Stimulated activated naive CD8-positive, alpha-beta T cell treated with anti-CD3 and anti-CD28 coated beads, Interleukin-15, Interleukin-2, amounts not matched to agents 100 ng/mL and 50 ng/mL, for 24 hours (primary cell): Measurements from ENCODE around the gene AKR7A2.
A peak's percentile ranks its signal among the peaks of the same experiment; 100 is the strongest.

Experiments used
- H3K27ac Mint-ChIP-seq: one replicate; pipeline ENCODE4 v1.8.0; 2021; ENCODE audit warnings: mild to moderate bottlenecking, mixed read lengths
- H3K27me3 Mint-ChIP-seq: one replicate; pipeline ENCODE4 v1.8.0; 2021; ENCODE audit warnings: mixed read lengths
- H3K36me3 Mint-ChIP-seq: one replicate; pipeline ENCODE4 v1.8.0; 2021; ENCODE audit warnings: low read depth, mixed read lengths
- H3K4me1 Mint-ChIP-seq: one replicate; pipeline ENCODE4 v1.8.0; 2021; ENCODE audit warnings: low read depth, mixed read lengths
- H3K4me3 Mint-ChIP-seq: one replicate; pipeline ENCODE4 v1.8.0; 2021; ENCODE audit warnings: mild to moderate bottlenecking, mixed read lengths
- H3K9me3 Mint-ChIP-seq: one replicate; pipeline ENCODE4 v1.8.0; 2021; ENCODE audit warnings: mixed read lengths

The AKR7A2 gene

DNA sequence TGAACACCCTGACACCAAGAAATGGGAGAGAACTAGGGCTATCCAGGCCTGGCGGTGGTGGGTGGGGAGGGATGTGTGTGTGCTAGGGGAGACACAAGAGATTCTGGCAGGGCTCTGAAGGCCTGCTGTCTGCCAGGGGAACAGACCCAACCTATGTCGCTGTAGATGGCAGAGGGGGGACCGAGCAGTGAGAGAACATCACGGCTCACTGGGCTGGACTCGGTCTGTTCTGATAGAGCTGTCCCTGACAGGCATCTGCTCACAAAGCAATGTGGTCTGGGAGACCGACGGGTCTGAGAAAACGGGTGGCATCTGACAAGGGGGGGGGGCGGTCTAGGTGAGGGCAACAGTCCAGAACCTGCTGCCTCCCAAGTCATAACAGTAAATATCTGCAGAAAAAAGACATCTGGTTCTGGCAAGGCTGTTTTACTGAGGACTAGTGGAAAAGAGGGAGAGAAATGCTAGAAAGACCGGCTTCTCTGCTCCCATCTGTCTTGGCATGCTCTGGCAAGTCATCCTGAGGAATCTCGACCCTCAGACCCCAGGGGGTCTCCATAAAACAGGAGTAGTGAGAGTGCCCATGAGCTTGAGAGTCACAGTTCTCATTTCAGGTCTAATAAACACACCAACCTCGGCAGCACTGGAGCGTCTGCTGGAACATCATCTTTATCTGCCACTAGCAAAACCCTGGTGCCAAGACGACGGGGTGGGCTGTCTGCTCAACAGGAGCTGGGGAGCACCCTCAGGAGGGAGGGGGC lies 36.7 kb upstream of the AKR7A2 start:
- no peaks in the 10 kb centered on the region for H3K4me1 Mint-ChIP-seq
- no peak overlapping the region for H3K27ac Mint-ChIP-seq
- H3K36me3 Mint-ChIP-seq, result peaks cover 35% of the 10 kb centered on the region
- H3K9me3 Mint-ChIP-seq, result no peaks in the 10 kb centered on the region
- no peaks in the 10 kb centered on the region for H3K27me3 Mint-ChIP-seq
- H3K4me3 Mint-ChIP-seq, result no peak overlapping the region

GRCh38 chr1:19347533-19348172 lies 35.7 kb upstream of the AKR7A2 start:
- Mint-ChIP-seq H3K9me3 (no peaks in the 10 kb centered on the region), H3K4me1 (no peaks in the 10 kb centered on the region), H3K4me3 (no peak overlapping the region), H3K27me3 (no peaks in the 10 kb centered on the region), H3K36me3 (peaks cover 34% of the 10 kb centered on the region), H3K27ac (peak overlapping the region; percentile 2)

DNA sequence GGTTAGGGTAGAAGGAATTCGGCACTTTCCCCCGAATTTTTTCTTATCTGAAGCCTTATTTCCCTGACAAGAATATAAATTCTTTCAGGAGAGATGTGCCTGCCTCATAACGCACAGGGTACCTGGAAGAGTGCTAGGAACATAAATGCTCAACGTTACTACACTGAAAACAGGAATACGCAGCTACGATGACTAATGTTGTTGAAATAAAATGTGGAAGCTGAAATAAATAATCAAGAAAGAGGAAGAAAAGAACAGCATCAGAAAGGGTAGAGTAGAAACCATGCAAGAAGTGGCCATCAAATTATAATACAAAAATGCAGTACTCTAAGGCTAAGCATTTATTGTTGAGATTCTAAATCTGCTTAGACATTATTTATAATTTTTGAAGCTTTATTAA lies 34.1 kb upstream of the AKR7A2 start:
- Mint-ChIP-seq H3K27me3 (no peaks in the 10 kb centered on the region), H3K36me3 (peaks cover 45% of the 10 kb centered on the region), H3K9me3 (no peaks in the 10 kb centered on the region), H3K27ac (no peak overlapping the region), H3K4me1 (peaks cover 9% of the 10 kb centered on the region), H3K4me3 (no peak overlapping the region)

GRCh38 chr1:19345391-19345790 lies 33.4 kb upstream of the AKR7A2 start:
- Mint-ChIP-seq H3K9me3 (no peaks in the 10 kb centered on the region), H3K4me3 (no peak overlapping the region), H3K4me1 (peaks cover 9% of the 10 kb centered on the region), H3K27me3 (no peaks in the 10 kb centered on the region), H3K36me3 (peaks cover 48% of the 10 kb centered on the region), H3K27ac (no peak overlapping the region)

- Mint-ChIP-seq H3K4me3 (no peak overlapping the region), H3K27me3 (no peaks in the 10 kb centered on the region), H3K9me3 (no peaks in the 10 kb centered on the region), H3K27ac (peak overlapping the region; percentile 21), H3K4me1 (peaks cover 9% of the 10 kb centered on the region), H3K36me3 (peaks cover 45% of the 10 kb centered on the region)
Measured at GRCh38 chr1:19344831-19345230, 32.9 kb upstream of the AKR7A2 start.

GRCh38 chr1:19344372-19344810 lies 32.4 kb upstream of the AKR7A2 start:
- peaks cover 9% of the 10 kb centered on the region for H3K4me1 Mint-ChIP-seq
- peaks cover 44% of the 10 kb centered on the region for H3K36me3 Mint-ChIP-seq
- H3K9me3 Mint-ChIP-seq, result no peaks in the 10 kb centered on the region
- no peak overlapping the region for H3K4me3 Mint-ChIP-seq
- peak overlapping the region; percentile 55 for H3K27ac Mint-ChIP-seq
- no peaks in the 10 kb centered on the region for H3K27me3 Mint-ChIP-seq

GRCh38 chr1:19343617-19344350 lies 31.8 kb upstream of the AKR7A2 start:
- Mint-ChIP-seq H3K36me3 (peaks cover 46% of the 10 kb centered on the region), H3K27ac (no peak overlapping the region), H3K4me1 (peaks cover 9% of the 10 kb centered on the region), H3K27me3 (no peaks in the 10 kb centered on the region), H3K9me3 (no peaks in the 10 kb centered on the region), H3K4me3 (no peak overlapping the region)

DNA sequence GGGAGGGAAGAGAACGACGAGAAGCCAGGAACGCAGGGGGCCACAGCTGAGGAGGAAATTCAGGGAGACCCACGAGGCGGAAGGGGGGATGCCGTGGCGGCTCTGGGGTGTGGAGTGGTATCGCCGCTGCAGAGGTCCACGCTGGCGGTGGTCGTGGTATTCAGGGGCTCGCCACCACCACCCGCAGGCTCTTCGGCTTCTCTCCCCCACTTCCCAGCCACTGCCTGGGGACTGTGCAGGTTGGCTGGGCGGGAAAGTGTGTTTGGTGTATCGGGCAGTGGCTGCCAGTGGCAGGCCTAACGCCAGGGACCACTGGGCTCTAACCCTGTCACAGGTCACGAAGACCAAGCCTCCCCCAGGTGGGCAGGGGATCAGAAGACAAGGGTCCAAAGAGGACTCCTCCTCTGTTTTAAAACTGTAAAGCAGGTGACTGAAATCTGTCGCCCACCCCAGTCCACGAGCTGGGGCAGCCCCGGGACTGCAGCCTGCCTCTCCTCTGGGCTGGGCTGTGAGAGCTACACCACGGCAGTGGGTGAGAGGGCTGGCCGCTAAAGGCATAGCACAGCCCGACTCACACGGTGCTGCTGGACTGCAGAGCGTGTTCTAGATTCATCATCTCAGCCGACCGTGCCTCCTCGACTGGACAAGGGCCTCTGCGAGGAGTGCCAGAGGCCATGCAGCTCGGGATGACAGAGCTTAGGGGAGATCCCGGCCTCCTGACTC lies 31.1 kb upstream of the AKR7A2 start:
- peaks cover 54% of the 10 kb centered on the region for H3K36me3 Mint-ChIP-seq
- no peaks in the 10 kb centered on the region for H3K9me3 Mint-ChIP-seq
- H3K4me3 Mint-ChIP-seq, result no peak overlapping the region
- no peaks in the 10 kb centered on the region for H3K27me3 Mint-ChIP-seq
- no peak overlapping the region for H3K27ac Mint-ChIP-seq
- peaks cover 9% of the 10 kb centered on the region for H3K4me1 Mint-ChIP-seq

- Mint-ChIP-seq H3K36me3 (peaks cover 53% of the 10 kb centered on the region), H3K4me3 (no peak overlapping the region), H3K9me3 (no peaks in the 10 kb centered on the region), H3K27ac (no peak overlapping the region), H3K27me3 (no peaks in the 10 kb centered on the region), H3K4me1 (peaks cover 15% of the 10 kb centered on the region)
Measured at GRCh38 chr1:19342062-19342750, 30.3 kb upstream of the AKR7A2 start.

DNA sequence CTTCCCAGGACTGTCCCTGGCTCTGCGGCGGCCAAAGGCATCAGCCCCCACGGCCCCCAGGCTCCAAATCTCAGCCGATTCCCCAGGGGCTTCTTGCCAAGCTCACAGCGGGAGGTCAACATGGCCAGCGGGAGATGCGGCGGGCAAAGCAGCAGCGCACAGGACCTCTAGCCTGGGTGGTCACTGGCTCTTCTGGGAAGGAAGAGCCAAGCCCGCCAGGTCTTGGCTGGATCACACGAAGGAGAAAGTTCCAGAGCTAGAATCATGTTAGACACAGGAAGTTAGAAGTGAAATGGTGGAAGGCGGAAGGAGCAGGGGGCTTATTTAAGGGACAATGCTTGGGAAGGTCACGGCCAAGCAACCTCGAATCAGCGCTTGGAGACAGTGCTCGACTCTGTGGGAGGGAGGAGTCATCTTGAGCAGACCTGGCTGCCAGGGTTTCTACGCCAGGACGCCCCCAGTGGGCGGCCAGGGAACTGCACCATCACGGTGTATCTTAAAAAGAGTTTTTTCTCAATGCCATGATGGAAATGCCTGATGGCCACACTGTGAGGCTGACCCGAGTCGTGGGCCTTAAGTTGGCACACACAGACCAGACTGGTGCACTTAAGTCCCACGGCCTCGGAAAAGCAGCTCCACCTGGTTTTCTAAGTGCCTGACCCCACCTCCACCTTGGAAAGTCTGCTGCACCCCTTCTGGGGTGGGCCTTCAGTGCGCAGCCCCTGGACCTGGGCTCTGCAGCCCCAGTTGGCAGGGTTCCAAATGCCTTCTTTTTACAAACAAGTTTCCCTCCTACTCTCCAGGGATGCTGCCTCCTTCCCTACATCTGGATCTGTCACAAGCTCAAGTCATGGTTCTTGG lies 29.5 kb upstream of the AKR7A2 start:
- H3K4me3 Mint-ChIP-seq, result no peak overlapping the region
- H3K27ac Mint-ChIP-seq, result peak overlapping the region; percentile 40

GRCh38 chr1:19340387-19340937 lies 28.5 kb upstream of the AKR7A2 start:
- H3K9me3 Mint-ChIP-seq, result no peaks in the 10 kb centered on the region
- H3K4me3 Mint-ChIP-seq, result no peak overlapping the region
- H3K27ac Mint-ChIP-seq, result no peak overlapping the region
- H3K36me3 Mint-ChIP-seq, result peaks cover 46% of the 10 kb centered on the region
- no peaks in the 10 kb centered on the region for H3K27me3 Mint-ChIP-seq
- peaks cover 30% of the 10 kb centered on the region for H3K4me1 Mint-ChIP-seq

More for the DNA sequence above, 29.5 kb upstream of the AKR7A2 start:
- no peaks in the 10 kb centered on the region for H3K9me3 Mint-ChIP-seq
- H3K4me1 Mint-ChIP-seq, result peaks cover 22% of the 10 kb centered on the region
- no peaks in the 10 kb centered on the region for H3K27me3 Mint-ChIP-seq
- peaks cover 50% of the 10 kb centered on the region for H3K36me3 Mint-ChIP-seq

- H3K4me3 Mint-ChIP-seq, result no peak overlapping the region
- no peak overlapping the region for H3K27ac Mint-ChIP-seq
- H3K27me3 Mint-ChIP-seq, result no peaks in the 10 kb centered on the region
- H3K9me3 Mint-ChIP-seq, result no peaks in the 10 kb centered on the region
- H3K4me1 Mint-ChIP-seq, result peaks cover 34% of the 10 kb centered on the region
- peaks cover 37% of the 10 kb centered on the region for H3K36me3 Mint-ChIP-seq
Measured at GRCh38 chr1:19339214-19339861, 27.4 kb upstream of the AKR7A2 start.

DNA sequence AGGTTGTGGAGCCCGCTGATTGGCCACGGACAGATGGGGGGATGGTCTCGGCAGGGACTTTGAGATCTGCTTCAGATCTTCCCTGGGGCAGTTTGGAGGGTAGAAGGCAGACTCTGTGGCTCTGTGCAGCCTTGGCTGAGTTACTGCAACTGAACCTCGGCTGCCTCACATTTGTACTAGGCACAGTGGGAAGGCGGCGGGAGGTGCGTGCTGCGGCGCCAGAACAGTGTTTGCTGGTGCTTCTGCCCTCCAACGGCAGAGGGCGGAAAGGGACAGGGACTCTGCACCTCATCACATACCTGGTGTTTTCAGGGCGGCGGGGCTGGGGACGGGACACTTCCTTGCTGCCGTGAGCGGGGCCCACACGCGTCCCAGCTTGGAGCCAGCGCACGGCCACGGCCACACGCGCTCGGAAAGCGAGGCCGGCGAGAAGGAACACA lies 26.4 kb upstream of the AKR7A2 start:
- Mint-ChIP-seq H3K9me3 (no peaks in the 10 kb centered on the region), H3K4me1 (peaks cover 34% of the 10 kb centered on the region), H3K27ac (no peak overlapping the region), H3K27me3 (no peaks in the 10 kb centered on the region), H3K4me3 (no peak overlapping the region), H3K36me3 (peaks cover 31% of the 10 kb centered on the region)
